GM06990 (cell line): ENCODE data around the gene NEUROD2.

ENCODE experiments used
- DNase-seq: peaks from one replicate; pipeline ENCODE4 v3.0.0-alpha.2; 2011; ENCODE audit not compliant: insufficient read length; ENCODE audit errors: extremely low read depth
- H3K27me3 ChIP-seq: replicated peaks from 2 replicates; pipeline ENCODE4 v1.6.0; 2011; ENCODE audit warnings: low read length; ENCODE audit not compliant: control insufficient read depth, insufficient read depth
- H3K36me3 ChIP-seq: 2 replicates; pipeline ENCODE4 v1.5.1; 2011; ENCODE audit warnings: low read length; ENCODE audit not compliant: control insufficient read depth, insufficient read depth
- H3K4me3 ChIP-seq: replicated peaks from 2 replicates; pipeline ENCODE4 v1.5.1; 2011; ENCODE audit warnings: low read depth, mild to moderate bottlenecking, control low read depth, low read length
- TF ChIP-seq, protein P1 (sequence below): IDR thresholded peaks from 2 replicates; pipeline ENCODE4 v1.5.1; 2011; ENCODE audit warnings: low read length, control low read depth, mild to moderate bottlenecking, inconsistent platforms; ENCODE audit not compliant: insufficient read depth, poor library complexity, severe bottlenecking

The NEUROD2 gene

DNA sequence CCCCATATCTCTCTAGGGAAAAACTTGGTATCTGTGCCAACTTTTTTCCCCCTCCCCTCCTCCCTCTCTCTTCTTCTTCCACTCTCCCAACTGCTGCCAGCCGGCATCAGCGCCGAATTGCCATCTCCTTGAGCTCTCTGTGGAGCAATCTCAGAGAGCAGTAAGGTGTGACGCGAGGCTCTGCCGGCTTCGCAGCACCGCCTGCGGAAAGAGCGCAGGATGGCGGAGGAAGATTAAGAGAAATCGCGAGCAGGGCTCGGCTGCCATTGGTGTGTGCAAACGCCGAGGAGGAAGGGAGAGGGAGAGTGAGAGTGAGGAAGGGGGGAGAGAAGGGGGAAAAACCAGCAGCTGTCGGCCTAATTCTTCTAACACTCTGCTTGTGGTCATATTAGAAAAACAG, 44.2 kb downstream of the NEUROD2 start:
- DNase-seq, result no peak
- TF ChIP-seq, protein P1, sequence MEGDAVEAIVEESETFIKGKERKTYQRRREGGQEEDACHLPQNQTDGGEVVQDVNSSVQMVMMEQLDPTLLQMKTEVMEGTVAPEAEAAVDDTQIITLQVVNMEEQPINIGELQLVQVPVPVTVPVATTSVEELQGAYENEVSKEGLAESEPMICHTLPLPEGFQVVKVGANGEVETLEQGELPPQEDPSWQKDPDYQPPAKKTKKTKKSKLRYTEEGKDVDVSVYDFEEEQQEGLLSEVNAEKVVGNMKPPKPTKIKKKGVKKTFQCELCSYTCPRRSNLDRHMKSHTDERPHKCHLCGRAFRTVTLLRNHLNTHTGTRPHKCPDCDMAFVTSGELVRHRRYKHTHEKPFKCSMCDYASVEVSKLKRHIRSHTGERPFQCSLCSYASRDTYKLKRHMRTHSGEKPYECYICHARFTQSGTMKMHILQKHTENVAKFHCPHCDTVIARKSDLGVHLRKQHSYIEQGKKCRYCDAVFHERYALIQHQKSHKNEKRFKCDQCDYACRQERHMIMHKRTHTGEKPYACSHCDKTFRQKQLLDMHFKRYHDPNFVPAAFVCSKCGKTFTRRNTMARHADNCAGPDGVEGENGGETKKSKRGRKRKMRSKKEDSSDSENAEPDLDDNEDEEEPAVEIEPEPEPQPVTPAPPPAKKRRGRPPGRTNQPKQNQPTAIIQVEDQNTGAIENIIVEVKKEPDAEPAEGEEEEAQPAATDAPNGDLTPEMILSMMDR, result no peak
- Histone ChIP-seq H3K27me3 (no peaks in the 10 kb centered on the region), H3K36me3 (peaks cover 10% of the 10 kb centered on the region), H3K4me3 (no peak overlapping the region)

DNA sequence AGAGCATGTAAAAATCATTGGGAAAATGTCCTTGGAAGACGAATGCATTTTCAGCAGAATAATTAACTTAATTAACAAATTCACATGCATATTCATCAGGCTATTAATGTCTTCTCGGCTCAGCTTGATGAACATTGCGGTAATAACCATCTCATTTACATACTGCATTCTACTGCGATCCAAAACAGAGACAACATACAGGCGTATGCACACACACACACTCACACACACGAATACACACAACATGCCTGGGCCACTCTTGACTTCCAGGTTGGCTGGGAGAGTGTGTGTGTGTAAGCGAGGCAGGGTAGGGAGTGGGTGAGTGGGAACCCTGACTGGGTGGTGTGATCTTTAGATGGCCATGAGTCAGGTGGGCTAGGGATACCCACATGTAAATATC, 44.7 kb downstream of the NEUROD2 start:
- DNase-seq, result no peak

DNA sequence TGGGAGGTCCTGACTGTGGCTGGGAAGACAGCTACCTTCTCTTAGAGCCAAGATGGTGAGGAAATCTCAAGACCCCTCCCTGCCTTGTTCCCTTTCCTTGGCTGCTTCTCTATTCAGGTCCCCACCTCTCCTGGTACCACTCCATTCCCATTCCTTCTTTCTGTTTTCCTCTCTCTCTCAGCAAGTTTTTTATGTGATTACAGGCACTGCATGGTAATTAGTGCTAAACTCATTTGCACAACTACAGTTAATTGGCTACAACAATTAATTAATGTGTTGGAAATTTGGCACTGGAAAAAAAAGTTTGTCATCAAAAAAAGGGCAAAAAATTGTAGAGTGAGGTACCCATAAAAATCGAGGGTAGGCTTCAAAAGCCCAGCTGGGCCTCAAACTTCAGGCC, 45.3 kb downstream of the NEUROD2 start:
- Histone ChIP-seq H3K27me3 (no peaks in the 10 kb centered on the region), H3K4me3 (no peak overlapping the region), H3K36me3 (peaks cover 9% of the 10 kb centered on the region)
- DNase-seq, result no peak
- TF ChIP-seq, protein P1, result no peak

More for the DNA sequence above, 44.7 kb downstream of the NEUROD2 start:
- Histone ChIP-seq H3K36me3 (peaks cover 10% of the 10 kb centered on the region), H3K4me3 (no peak overlapping the region), H3K27me3 (no peaks in the 10 kb centered on the region)
- TF ChIP-seq, protein P1, result no peak

DNA sequence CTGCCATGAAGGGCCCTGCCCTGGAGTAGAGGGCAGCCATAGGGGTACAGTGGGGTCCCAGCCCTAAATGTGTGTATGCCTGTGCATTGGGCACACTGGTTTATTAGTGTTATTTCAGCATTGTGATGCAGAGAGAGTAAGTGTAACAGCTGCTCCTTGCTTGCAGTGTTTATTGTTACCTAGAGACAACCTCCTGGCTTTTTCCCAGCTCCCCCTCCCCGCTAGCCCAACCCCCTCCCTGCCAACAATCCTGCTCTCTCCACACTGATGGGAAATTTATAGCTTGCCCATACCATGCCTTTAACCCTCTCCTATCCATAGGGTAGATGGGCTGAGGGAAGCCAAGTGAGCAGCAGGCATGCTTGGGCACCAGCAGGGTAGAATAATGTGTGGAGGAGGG, 51.3 kb downstream of the NEUROD2 start:
- TF ChIP-seq, protein P1, result no peak
- H3K4me3 ChIP-seq, result no peak overlapping the region
- DNase-seq, result no peak
- H3K27me3 ChIP-seq, result no peaks in the 10 kb centered on the region
- H3K36me3 ChIP-seq, result peaks cover 11% of the 10 kb centered on the region

DNA sequence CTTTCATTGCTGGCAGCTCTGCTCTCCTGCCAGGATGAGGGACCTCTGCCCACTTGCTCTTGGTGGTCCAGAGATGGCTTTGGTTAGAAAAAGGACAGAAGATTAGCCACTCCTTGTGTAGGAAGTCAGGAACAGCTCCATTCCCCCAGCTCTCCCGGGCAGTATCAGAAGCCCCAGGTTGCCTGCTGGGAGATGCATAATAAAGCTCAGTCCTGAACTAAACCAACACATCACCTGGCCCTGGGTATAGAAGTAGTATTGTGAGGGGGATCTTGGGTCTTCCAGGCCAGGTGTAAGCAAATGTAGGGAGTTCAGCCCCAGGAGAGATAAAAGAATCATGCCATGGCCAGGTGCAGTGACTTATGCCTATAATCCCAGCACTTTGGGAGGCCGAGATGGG, 52.4 kb downstream of the NEUROD2 start:
- H3K4me3 ChIP-seq, result no peak overlapping the region
- no peaks in the 10 kb centered on the region for H3K27me3 ChIP-seq
- TF ChIP-seq, protein P1, result no peak
- no peak for DNase-seq
- H3K36me3 ChIP-seq, result peaks cover 13% of the 10 kb centered on the region
